ENCODE data around the gene PEX11B. TPM values are rescaled to one million over a fixed set of nuclear protein-coding genes. Genes with fewer than 3 reads are reported as not detected.

Gene PEX11B
- total and polyA plus RNA-seq, 2 of the 4 experiments (the other 2 are of a cell fraction), result 15.4 to 24.3 TPM

DNA sequence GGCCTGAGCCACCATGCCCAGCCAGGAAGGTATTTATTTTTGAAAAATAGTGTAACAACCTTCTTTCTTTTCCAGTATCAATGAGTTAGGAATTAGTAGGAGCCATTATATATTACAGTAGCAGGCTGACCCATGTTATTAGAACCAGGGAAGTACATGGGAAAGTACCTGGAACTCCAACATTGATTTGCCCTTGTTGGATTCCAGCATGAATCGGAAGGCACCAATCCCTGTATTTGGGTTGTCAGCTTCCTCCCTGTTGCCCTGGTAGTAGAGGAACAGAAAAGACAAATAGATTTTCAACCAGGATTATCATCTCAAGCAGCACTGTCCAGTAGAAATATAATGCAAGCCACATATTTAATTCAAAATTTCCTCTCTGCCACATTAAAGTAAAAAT, 18.9 kb upstream of the PEX11B start:
- no TSS peak for BruUV-seq (replicated peaks)
- no CpG with 5 or more reads among the region's 1 CpG for WGBS, 2 experiments (ENCODE audit: extremely low coverage in 2 of 2, insufficient read length in 1 of 2)
- H2BK120ac ChIP-seq (ENCODE audit: low read depth, low read length), result no peak overlapping the region

More for the DNA sequence above, 18.9 kb upstream of the PEX11B start:
- H3K27me3 ChIP-seq (ENCODE audit: control insufficient read depth, insufficient read depth, low read length), result no peaks in the 10 kb centered on the region
- no peak overlapping the region for H2BK20ac ChIP-seq (ENCODE audit: low read depth, low read length)
- no peak overlapping the region for H3K4me2 ChIP-seq (ENCODE audit: low read depth, low read length)
- no peak overlapping the region for H3K56ac ChIP-seq (ENCODE audit: extremely low read depth, insufficient read depth, low read length)
- H3K36me3 ChIP-seq (ENCODE audit: control insufficient read depth, insufficient read depth, low read length), result peaks cover 19% of the 10 kb centered on the region
- in situ Hi-C loops (cut with MboI; ENCODE audit: low sequenced_read_pairs) (no loop called here), dilution Hi-C loops (cut with HindIII; ENCODE audit: low sequenced_read_pairs, unreplicated experiment) (no loop called here), intact Hi-C loops (cut with micrococcal nuclease) (no loop called here)
- no peak overlapping the region for H4K5ac ChIP-seq (ENCODE audit: low read depth, low read length)
- H3K4ac ChIP-seq (ENCODE audit: low read depth, low read length), result no peak overlapping the region
- 0 out of 2 replicates have a peak, but pooled peaks cover 2% of the 10 kb centered on the region for H3K4me1 ChIP-seq (ENCODE audit: control insufficient read depth, insufficient read depth, low read length)
- ChIA-PET POLR2A (ENCODE audit: unreplicated experiment) (no interaction called here), CTCF (no interaction called here)
- no peaks in the 10 kb centered on the region for H3K9me3 ChIP-seq (ENCODE audit: control insufficient read depth, insufficient read depth, low read length)
- H2BK5ac ChIP-seq (ENCODE audit: low read depth, low read length, poor library complexity, severe bottlenecking), result no peak overlapping the region
- H4K91ac ChIP-seq (ENCODE audit: insufficient read depth, low read depth, low read length), result no peak overlapping the region
- no peak overlapping the region for H3K4me3 ChIP-seq (ENCODE audit: insufficient read depth, low read depth, low read length)
- ATAC-seq (ENCODE audit: low read depth) (no peak), DNase-seq (no peak)
- H2BK15ac ChIP-seq (ENCODE audit: low read depth, low read length), result no peak overlapping the region
- no peak overlapping the region for H3K9ac ChIP-seq (ENCODE audit: low read depth, low read length)
- H4K8ac ChIP-seq (ENCODE audit: low read depth in 2 of 2, low read length in 2 of 2), result no peak overlapping the region
- no peak overlapping the region for H3K27ac ChIP-seq (ENCODE audit: insufficient read depth, low read length)
- no peak overlapping the region for H3K23ac ChIP-seq (ENCODE audit: low read depth, low read length)
- no peak overlapping the region for H2AK9ac ChIP-seq (replicated peaks; ENCODE audit: low read depth, low read length, poor library complexity)
- no peak overlapping the region for H2AFZ ChIP-seq (replicated peaks; ENCODE audit: low read length, poor library complexity)
- H3K18ac ChIP-seq (ENCODE audit: low read depth, low read length), result no peak overlapping the region
- no peak overlapping the region for H3K14ac ChIP-seq (replicated peaks; ENCODE audit: low read depth, low read length)
- no peak for TF ChIP-seq RAD21 (IDR thresholded peaks at IDR 0.05; ENCODE audit: low read length)
- TF ChIP-seq USF2 (IDR thresholded peaks at IDR 0.05; ENCODE audit: low read depth, low read length), result no peak
- no peak for TF ChIP-seq POLR2A (IDR thresholded peaks at IDR 0.05; ENCODE audit: low read depth, low read length)
- TF ChIP-seq RFX5 (IDR thresholded peaks at IDR 0.05; ENCODE audit: low read depth, low read length), result no peak
- TF ChIP-seq MXI1 (IDR thresholded peaks at IDR 0.05; ENCODE audit: borderline replicate concordance, low read depth, low read length), result no peak
- TF ChIP-seq CHD1 (IDR thresholded peaks at IDR 0.05; ENCODE audit: low read depth, low read length), result no peak
- no peak for TF ChIP-seq BHLHE40 (IDR thresholded peaks at IDR 0.05; ENCODE audit: low read depth, low read length)
- no peak for TF ChIP-seq MAZ (IDR thresholded peaks at IDR 0.05; ENCODE audit: borderline replicate concordance, low read depth, low read length)
- no peaks in the 10 kb centered on the region for H3K9me1 ChIP-seq (ENCODE audit: insufficient read depth, low read length)
- H2AK5ac ChIP-seq (ENCODE audit: low read depth, low read length), result no peak overlapping the region
- peaks cover 0 to 8% of the 10 kb centered on the region in 2 experiments; a peak in 3 of 4 replicates for H3K79me1 ChIP-seq (ENCODE audit: low read depth in 1 of 2, low read length in 2 of 2)
- no peaks in the 10 kb centered on the region for H4K20me1 ChIP-seq (ENCODE audit: insufficient read depth, low read length)

All from IMR-90 (cell line).